ENCODE data around the gene MUC20. TPM values are rescaled to one million over a fixed set of nuclear protein-coding genes. Genes with fewer than 3 reads are reported as not detected.
A peak's percentile ranks its signal among the peaks of the same experiment; 100 is the strongest.

MUC20 gene
- total and polyA plus RNA-seq, 9 donors: 1.5 to 25.5 (median 11.0) TPM

DNA sequence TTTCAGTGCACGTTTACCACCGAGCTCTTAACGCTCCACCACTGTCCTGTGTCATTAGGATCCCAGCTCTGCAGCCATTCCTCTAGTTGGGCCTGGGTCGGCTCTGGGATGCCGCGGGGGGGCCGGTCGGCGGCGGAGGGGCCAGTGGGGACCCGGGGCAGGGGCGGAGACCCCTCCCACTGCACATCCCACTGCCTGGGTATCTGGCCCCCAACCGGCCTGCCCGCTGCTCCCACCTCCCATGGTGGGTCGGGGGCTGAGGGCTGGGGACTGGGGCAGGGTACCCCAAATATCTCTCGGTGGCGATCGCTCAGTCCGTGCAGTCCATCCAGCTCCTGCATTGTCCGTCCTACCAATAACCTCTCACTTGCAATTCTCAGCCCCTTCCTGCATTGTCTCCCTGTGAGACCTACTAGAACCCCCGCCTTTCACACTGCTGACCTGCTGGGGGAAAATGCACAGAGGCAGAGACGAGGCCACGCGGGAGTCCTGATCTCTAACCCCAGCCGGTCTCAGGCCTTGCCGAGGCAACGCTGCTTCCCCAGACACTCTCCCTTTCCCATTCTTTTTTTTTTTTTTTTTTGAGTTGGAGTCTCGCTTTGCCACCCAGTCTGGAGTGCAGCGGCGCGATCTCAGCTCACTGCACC, 24.0 kb upstream of the MUC20 start:
- no peaks in the 10 kb centered on the region for H3K4me1 ChIP-seq (ENCODE audit: insufficient read depth)
- DNase-seq: peak in 1 of 5 donors; percentile 39
- WGBS, 3 donors: 87 to 94% (median 88%) methylated on average over 31 of the region's 31 CpGs
- H3K4me3 ChIP-seq: no peak overlapping the region
- intact Hi-C loops (cut with DNase I): no loop called here
- TF ChIP-seq, protein P1, sequence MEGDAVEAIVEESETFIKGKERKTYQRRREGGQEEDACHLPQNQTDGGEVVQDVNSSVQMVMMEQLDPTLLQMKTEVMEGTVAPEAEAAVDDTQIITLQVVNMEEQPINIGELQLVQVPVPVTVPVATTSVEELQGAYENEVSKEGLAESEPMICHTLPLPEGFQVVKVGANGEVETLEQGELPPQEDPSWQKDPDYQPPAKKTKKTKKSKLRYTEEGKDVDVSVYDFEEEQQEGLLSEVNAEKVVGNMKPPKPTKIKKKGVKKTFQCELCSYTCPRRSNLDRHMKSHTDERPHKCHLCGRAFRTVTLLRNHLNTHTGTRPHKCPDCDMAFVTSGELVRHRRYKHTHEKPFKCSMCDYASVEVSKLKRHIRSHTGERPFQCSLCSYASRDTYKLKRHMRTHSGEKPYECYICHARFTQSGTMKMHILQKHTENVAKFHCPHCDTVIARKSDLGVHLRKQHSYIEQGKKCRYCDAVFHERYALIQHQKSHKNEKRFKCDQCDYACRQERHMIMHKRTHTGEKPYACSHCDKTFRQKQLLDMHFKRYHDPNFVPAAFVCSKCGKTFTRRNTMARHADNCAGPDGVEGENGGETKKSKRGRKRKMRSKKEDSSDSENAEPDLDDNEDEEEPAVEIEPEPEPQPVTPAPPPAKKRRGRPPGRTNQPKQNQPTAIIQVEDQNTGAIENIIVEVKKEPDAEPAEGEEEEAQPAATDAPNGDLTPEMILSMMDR (IDR thresholded peaks at IDR 0.05): no peak
- no peak for TF ChIP-seq EP300 (IDR thresholded peaks at IDR 0.05)
- no peak for TF ChIP-seq POLR2A (IDR thresholded peaks at IDR 0.05)
- no peaks in the 10 kb centered on the region for H3K9me3 ChIP-seq
- H3K27me3 ChIP-seq: no peaks in the 10 kb centered on the region
- H3K27ac ChIP-seq: no peak overlapping the region
- no peaks in the 10 kb centered on the region for H3K36me3 ChIP-seq

DNA sequence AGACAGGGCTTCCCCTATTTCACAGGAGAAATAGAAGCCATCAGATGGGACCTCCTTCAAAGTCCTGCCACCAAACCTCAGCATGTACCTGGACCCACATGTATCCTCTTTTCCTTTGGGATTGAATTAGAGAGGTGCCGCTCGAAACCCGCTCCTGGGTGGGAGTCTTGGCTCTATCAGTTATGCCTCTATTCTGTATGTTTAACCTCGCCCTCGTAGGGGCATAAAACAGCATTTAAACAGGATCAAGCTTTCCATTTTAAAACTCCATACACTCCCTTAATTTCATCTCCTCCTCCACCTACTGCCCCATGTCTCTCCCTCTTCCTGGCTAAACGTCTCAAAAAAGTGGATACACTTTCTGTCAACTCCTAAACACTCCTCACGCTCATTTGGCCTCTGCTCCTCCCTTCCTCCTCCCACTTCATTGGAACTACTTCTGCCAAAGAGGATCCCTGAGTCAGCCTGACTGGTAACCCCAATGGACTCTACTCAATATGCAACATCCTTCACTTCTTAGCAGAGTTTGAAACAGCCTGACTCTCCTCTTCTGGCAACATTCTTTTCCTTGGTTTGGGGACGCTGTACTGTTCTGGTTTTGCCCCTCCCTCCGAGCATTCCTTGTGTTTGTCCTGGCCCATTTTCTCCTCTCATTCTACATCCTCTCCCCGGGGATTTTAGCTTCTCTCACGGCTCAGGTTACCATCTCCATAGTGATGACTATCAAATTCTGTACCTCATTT, 23.0 kb upstream of the MUC20 start:
- no peak overlapping the region for H3K27ac ChIP-seq
- intact Hi-C loops (cut with DNase I): no loop called here
- 55 to 67% (median 59%) methylated on average over 11 of the region's 11 CpGs for WGBS, 3 donors
- H3K27me3 ChIP-seq: no peaks in the 10 kb centered on the region
- TF ChIP-seq EP300 (IDR thresholded peaks at IDR 0.05) (no peak), POLR2A (IDR thresholded peaks at IDR 0.05) (no peak)
- TF ChIP-seq, protein P1 (IDR thresholded peaks at IDR 0.05): no peak
- H3K4me1 ChIP-seq (ENCODE audit: insufficient read depth): no peaks in the 10 kb centered on the region
- peak in 1 of 5 donors; percentile 22 for DNase-seq
- H3K9me3 ChIP-seq: no peaks in the 10 kb centered on the region
- H3K36me3 ChIP-seq: no peaks in the 10 kb centered on the region
- H3K4me3 ChIP-seq: no peak overlapping the region

DNA sequence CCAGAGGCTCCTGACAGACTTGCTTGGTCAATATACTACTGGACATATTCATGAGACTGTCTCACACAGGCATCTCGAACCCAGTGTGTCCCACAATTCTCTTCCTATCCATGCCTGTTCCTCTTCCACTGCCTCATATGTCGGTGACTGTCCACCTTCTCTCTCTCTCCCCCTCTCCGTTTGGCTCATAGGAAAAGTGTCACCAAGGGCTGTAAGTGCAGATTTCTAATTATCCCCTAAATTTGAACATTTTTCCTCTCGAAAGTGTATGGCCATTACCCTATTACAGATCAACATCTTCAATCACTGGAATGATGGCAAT, 22.5 kb upstream of the MUC20 start:
- Histone ChIP-seq H3K9me3 (no peaks in the 10 kb centered on the region), H3K27me3 (no peaks in the 10 kb centered on the region), H3K36me3 (no peaks in the 10 kb centered on the region), H3K27ac (no peak overlapping the region), H3K4me1 (ENCODE audit: insufficient read depth) (no peaks in the 10 kb centered on the region), H3K4me3 (no peak overlapping the region)
- 82 to 96% (median 95%) methylated on average over 4 of the region's 4 CpGs for WGBS, 3 donors
- intact Hi-C loops (cut with DNase I): no loop called here
- no peak for DNase-seq
- TF ChIP-seq EP300 (IDR thresholded peaks at IDR 0.05): no peak
- no peak for TF ChIP-seq POLR2A (IDR thresholded peaks at IDR 0.05)
- TF ChIP-seq, protein P1 (IDR thresholded peaks at IDR 0.05): no peak

DNA sequence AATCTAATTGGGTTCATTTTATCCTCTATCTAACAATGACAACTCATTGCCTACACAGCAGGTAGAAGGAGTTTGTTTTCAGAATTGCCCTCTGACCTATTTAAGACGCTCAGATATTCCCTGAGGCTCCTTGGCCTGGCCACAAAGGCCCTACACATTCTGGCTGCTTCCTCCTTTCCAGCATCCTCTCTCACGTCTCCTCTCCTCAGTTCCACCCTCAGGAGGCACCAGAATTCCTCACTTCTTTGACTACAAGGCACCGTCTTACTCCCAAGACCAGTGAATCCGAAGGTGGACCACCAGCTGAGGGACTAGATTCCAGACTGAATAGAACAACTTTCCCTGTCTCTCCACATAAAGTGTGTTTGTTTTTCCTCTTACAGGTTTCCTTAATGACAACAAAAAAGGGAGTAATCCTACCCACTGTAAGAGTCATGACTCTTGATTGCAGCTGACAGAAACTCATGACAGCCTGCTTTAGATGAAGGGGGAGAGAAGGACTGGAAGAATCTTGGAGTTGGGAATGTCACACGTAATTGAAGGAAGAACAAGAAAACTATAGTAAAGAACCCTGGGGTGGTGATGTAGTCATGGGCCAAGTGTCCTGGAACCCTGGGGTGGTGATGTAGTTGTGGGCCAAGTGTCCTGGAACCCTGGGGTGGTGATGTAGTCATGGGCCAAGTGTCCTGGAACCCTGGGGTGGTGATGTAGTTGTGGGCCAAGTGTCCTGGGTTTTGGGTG, 22.0 kb upstream of the MUC20 start:
- TF ChIP-seq, protein P1 (IDR thresholded peaks at IDR 0.05): no peak
- TF ChIP-seq POLR2A (IDR thresholded peaks at IDR 0.05): no peak
- TF ChIP-seq EP300 (IDR thresholded peaks at IDR 0.05): no peak
- H3K27ac ChIP-seq: no peak overlapping the region
- no peaks in the 10 kb centered on the region for H3K9me3 ChIP-seq
- H3K4me3 ChIP-seq: no peak overlapping the region
- H3K27me3 ChIP-seq: no peaks in the 10 kb centered on the region
- intact Hi-C loops (cut with DNase I): no loop called here
- no peak for DNase-seq
- 65 to 81% (median 77%) methylated on average over 5 of the region's 5 CpGs for WGBS, 3 donors
- no peaks in the 10 kb centered on the region for H3K4me1 ChIP-seq (ENCODE audit: insufficient read depth)
- no peaks in the 10 kb centered on the region for H3K36me3 ChIP-seq

Measured in ovary (tissue), 9 donors.